GM19467 (cell line): ENCODE data around the gene SPSB3.

Experiments
- ATAC-seq: cut with Tn5 transposase; IDR thresholded peaks from one replicate; pipeline ENCODE4 v1.9.1; 2021; ENCODE audit warnings: mild to moderate bottlenecking, moderate library complexity; ENCODE audit not compliant: unreplicated experiment

SPSB3 gene

DNA sequence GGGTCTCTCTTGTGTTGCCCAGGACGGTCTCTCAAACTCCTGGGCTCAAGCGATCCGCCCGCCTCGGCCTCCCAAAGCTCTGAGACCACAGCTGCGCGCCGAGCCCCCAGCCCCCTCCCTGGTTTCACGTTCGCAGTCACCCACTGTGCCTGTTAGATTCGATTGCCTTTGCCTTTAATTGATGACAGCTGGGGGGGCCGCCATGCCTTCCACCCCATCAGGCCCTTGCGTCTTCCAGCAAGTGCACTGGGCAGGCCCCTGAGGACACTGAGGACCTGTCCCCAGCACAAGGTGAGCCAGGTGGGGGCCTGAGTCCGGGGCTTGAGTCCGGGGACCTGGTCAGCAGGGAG lies 7.9 kb upstream of the SPSB3 start:
- ATAC-seq, result no peak

DNA sequence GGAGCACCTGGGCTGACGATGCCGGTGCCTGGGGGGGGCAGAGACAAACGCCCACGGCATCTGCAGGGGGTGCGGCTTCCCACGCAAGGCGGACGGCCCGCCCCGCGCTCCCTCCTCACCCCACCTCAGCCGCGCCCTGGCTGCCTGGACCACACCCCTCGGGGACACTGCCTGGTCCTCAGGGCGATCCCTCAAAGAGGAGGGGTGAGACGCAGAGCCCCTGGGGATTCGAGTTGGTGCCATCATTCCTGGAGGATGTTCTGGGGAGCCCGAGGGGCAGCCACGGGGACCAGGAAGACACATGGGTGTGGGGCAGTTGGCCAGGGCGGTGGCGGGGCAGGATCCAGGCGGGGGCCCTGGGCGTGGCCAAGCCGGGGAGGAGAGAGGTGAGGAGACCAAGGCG lies 7.3 kb upstream of the SPSB3 start:
- ATAC-seq, result no peak

GRCh38 chr16:1788708-1789100 lies 6.3 kb upstream of the SPSB3 start:
- ATAC-seq, result no peak

GRCh38 chr16:1788095-1788707 lies 5.8 kb upstream of the SPSB3 start:
- no peak for ATAC-seq

GRCh38 chr16:1787322-1788094 lies 5.1 kb upstream of the SPSB3 start:
- no peak for ATAC-seq

DNA sequence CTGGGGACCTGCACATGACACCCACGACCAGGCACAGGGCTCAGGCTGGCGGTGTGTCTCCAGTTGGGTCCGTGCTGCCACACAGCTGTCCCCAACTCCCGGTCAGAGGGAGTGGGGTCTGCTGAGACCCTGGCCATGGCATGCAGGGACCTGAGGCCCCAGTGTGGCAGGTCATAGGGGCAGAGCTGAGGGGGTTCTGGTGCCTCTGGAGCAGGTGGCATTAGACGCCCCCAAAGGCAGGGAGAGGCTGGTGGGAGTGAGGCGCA lies 4.6 kb upstream of the SPSB3 start:
- ATAC-seq, result no peak

- ATAC-seq, result no peak
Measured at GRCh38 chr16:1786242-1787055, 4.1 kb upstream of the SPSB3 start.

GRCh38 chr16:1785846-1786170 lies 3.4 kb upstream of the SPSB3 start:
- no peak for ATAC-seq

GRCh38 chr16:1784977-1785845 lies 2.8 kb upstream of the SPSB3 start:
- no peak for ATAC-seq

GRCh38 chr16:1781758-1782407 lies 488 bp downstream of the SPSB3 start:
- ATAC-seq, result peak; percentile 2

GRCh38 chr16:1781254-1781653 lies 1.1 kb downstream of the SPSB3 start:
- ATAC-seq, result no peak

- no peak for ATAC-seq
Measured at GRCh38 chr16:1780677-1781072, 1.7 kb downstream of the SPSB3 start.

DNA sequence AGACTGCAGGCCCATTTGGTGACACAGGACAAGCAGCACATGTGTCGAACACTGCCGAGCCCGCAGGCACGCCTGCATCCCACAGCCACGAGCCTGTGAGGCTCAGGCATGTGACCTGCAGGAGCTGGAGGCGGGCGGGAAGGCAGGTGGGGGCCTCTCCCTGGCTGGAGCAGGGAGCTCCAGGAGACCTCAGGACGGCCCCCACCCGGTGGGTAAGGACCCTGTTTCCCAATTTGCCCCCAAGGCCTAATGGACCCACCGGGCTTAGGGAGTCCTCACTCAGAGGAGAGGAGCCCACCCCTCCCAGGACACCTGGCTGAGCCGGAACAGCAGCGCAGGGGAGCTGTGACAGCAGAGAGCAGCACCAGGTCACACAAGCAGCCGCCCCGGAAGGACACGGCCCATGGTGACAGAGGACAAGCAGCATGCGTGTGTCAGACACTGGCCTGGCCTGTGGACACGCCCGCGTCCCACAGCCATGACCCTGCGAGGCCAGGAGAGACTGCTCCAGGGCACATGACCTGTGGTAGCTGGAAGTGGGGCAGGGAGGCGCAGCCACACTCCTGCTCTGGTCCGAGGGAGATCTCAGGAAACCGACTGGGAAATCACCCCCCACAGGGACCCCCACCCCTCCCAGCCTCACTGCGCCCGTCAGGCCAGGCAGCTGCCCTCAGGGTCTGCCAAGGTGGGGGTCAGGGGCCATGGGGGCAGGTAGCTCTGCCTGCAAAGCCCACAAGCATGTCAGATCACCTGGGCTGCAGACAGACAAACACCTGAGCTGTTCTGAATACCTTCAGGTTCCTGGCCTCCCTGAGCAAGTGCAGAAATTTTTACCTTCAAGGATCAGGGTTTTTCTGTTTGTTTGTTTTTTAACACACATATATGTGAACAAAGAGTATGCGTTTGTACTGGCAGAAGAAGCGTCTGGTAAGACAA lies 2.4 kb downstream of the SPSB3 start:
- no peak for ATAC-seq

GRCh38 chr16:1779234-1779701 lies 3.1 kb downstream of the SPSB3 start:
- ATAC-seq, result no peak

- no peak for ATAC-seq
Measured at GRCh38 chr16:1778200-1779179, 3.9 kb downstream of the SPSB3 start.

GRCh38 chr16:1777375-1778199 lies 4.8 kb downstream of the SPSB3 start:
- no peak for ATAC-seq

GRCh38 chr16:1776991-1777374 lies 5.4 kb downstream of the SPSB3 start:
- ATAC-seq, result no peak

- ATAC-seq, result no peak
Measured at GRCh38 chr16:1776672-1776955, 5.8 kb downstream of the SPSB3 start.
